ENCODE data around the gene SYT7.

DNA sequence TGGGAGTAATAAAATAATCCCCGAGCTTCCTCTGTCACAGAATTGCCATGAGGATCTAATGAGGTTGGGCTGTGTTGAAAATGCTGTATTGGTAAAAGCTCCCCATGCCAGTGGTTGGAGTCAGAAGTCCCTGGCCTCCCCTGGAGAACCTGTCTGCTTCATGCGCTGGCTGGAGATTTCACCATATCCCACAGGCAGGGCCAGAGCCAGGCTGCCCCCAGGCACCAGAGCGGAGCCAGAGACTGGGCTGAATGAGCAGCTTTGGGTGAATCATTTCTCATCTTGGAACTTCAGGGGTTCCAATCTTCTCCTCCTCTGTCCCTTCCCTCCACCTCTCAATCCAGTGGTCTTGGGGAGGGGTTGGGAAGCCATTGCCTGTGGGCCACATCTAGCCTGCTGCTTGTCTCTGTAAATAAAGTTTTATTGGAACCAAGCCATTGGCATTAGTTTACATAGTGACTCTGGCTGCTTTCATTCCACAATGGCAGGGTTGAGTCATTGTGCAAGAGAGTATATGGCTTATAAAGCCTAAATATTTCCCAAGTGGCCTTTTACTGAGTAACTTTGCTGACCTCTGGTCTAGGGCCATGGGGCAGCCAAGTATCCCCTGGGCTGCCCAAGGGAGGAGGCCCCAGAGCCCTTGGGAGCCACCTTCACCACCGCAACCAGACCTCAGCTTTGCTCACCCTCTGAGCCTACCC lies 37.1 kb downstream of the SYT7 start:
- TF ChIP-seq WT1 (tag by site-specific recombination; IDR thresholded peaks at IDR 0.05), result no peak
- TF ChIP-seq, protein P1, sequence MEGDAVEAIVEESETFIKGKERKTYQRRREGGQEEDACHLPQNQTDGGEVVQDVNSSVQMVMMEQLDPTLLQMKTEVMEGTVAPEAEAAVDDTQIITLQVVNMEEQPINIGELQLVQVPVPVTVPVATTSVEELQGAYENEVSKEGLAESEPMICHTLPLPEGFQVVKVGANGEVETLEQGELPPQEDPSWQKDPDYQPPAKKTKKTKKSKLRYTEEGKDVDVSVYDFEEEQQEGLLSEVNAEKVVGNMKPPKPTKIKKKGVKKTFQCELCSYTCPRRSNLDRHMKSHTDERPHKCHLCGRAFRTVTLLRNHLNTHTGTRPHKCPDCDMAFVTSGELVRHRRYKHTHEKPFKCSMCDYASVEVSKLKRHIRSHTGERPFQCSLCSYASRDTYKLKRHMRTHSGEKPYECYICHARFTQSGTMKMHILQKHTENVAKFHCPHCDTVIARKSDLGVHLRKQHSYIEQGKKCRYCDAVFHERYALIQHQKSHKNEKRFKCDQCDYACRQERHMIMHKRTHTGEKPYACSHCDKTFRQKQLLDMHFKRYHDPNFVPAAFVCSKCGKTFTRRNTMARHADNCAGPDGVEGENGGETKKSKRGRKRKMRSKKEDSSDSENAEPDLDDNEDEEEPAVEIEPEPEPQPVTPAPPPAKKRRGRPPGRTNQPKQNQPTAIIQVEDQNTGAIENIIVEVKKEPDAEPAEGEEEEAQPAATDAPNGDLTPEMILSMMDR (tag by site-specific recombination; IDR thresholded peaks at IDR 0.05), result no peak
- TF ChIP-seq, protein P2, sequence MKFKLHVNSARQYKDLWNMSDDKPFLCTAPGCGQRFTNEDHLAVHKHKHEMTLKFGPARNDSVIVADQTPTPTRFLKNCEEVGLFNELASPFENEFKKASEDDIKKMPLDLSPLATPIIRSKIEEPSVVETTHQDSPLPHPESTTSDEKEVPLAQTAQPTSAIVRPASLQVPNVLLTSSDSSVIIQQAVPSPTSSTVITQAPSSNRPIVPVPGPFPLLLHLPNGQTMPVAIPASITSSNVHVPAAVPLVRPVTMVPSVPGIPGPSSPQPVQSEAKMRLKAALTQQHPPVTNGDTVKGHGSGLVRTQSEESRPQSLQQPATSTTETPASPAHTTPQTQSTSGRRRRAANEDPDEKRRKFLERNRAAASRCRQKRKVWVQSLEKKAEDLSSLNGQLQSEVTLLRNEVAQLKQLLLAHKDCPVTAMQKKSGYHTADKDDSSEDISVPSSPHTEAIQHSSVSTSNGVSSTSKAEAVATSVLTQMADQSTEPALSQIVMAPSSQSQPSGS (tag by site-specific recombination; IDR thresholded peaks at IDR 0.05; ENCODE audit: low read depth), result no peak
- TF ChIP-seq ZFP69B (tag by site-specific recombination; IDR thresholded peaks at IDR 0.05), result no peak
- TF ChIP-seq, protein P3, sequence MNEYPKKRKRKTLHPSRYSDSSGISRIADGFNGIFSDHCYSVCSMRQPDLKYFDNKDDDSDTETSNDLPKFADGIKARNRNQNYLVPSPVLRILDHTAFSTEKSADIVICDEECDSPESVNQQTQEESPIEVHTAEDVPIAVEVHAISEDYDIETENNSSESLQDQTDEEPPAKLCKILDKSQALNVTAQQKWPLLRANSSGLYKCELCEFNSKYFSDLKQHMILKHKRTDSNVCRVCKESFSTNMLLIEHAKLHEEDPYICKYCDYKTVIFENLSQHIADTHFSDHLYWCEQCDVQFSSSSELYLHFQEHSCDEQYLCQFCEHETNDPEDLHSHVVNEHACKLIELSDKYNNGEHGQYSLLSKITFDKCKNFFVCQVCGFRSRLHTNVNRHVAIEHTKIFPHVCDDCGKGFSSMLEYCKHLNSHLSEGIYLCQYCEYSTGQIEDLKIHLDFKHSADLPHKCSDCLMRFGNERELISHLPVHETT (tag by site-specific recombination; IDR thresholded peaks at IDR 0.05), result no peak
- TF ChIP-seq ZFHX2 (tag by site-specific recombination; conservative IDR thresholded peaks at IDR 0.05), result no peak
- TF ChIP-seq KLF8 (tag by site-specific recombination; IDR thresholded peaks at IDR 0.05), result no peak
- no peak for TF ChIP-seq ZNF335 (tag by site-specific recombination; conservative IDR thresholded peaks at IDR 0.05)
- TF ChIP-seq GLI2 (tag by site-specific recombination; IDR thresholded peaks at IDR 0.05; ENCODE audit: borderline replicate concordance, low read depth), result no peak
- TF ChIP-seq ZBTB17 (tag by site-specific recombination; IDR thresholded peaks at IDR 0.05), result no peak
- TF ChIP-seq ZNF146 (tag by site-specific recombination; IDR thresholded peaks at IDR 0.05), result no peak
- no peak for TF ChIP-seq ZNF311 (tag by site-specific recombination; IDR thresholded peaks at IDR 0.05; ENCODE audit: borderline replicate concordance)
- TF ChIP-seq ZNF211 (tag by site-specific recombination; IDR thresholded peaks at IDR 0.05; ENCODE audit: low read depth), result no peak
- no peak for TF ChIP-seq BCL11A (tag by site-specific recombination; IDR thresholded peaks at IDR 0.05; ENCODE audit: low read depth)
